Measurements from ENCODE around the gene SUV39H1. TPM values are rescaled to one million over a fixed set of nuclear protein-coding genes. Genes with fewer than 3 reads are reported as not detected.

Gene SUV39H1
- total RNA-seq, 2 donors from 2014 or later: 7.8 to 10.6 TPM

DNA sequence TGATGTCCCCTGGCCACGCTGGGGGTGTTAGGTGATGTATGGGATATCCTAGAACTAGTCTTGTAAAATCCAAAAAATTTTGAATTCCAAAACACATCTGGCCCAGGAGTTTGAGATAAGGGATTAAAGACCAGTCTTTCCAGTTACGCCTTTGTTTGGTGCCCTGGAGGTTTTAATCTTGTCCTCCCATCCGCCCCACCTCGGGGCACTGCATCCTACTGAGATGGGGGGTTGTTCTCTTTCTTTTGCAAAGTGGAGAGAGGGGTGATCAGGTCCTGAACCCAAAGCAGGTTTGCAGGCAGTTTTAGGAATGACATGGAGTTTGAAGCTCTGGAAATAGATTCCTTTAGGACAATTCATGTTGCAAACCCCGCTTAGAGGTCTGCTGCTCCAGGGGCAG is 1.8 kb downstream of the SUV39H1 start:
- Mint-ChIP-seq H3K9me3 (peaks cover 70% of the 10 kb centered on the region), H3K36me3 (ENCODE audit: low read depth) (peaks cover 15% of the 10 kb centered on the region), H3K27me3 (ENCODE audit: insufficient read depth) (no peaks in the 10 kb centered on the region), H3K4me1 (peaks cover 17% of the 10 kb centered on the region), H3K27ac (no peak overlapping the region), H3K4me3 (peak overlapping the region; percentile 75)
- Histone ChIP-seq H3K36me3 (ENCODE audit: control insufficient read depth, insufficient read depth, low read length) (peaks cover 19% of the 10 kb centered on the region), H3K4me3 (ENCODE audit: low read length) (peak overlapping the region; percentile 86), H3K9me3 (ENCODE audit: control insufficient read depth, low read length) (no peaks in the 10 kb centered on the region), H3K4me1 (ENCODE audit: control insufficient read depth, insufficient read depth, low read length) (no peaks in the 10 kb centered on the region), H3K27ac (ENCODE audit: low read depth, low read length) (no peak overlapping the region), H3K9ac (ENCODE audit: extremely low read depth, low read length, poor library complexity, severe bottlenecking) (no peak overlapping the region), H3K27me3 (ENCODE audit: control insufficient read depth, insufficient read depth, low read length, poor library complexity, severe bottlenecking) (no peaks in the 10 kb centered on the region)
- no peak for DNase-seq
- TF ChIP-seq, protein P1, sequence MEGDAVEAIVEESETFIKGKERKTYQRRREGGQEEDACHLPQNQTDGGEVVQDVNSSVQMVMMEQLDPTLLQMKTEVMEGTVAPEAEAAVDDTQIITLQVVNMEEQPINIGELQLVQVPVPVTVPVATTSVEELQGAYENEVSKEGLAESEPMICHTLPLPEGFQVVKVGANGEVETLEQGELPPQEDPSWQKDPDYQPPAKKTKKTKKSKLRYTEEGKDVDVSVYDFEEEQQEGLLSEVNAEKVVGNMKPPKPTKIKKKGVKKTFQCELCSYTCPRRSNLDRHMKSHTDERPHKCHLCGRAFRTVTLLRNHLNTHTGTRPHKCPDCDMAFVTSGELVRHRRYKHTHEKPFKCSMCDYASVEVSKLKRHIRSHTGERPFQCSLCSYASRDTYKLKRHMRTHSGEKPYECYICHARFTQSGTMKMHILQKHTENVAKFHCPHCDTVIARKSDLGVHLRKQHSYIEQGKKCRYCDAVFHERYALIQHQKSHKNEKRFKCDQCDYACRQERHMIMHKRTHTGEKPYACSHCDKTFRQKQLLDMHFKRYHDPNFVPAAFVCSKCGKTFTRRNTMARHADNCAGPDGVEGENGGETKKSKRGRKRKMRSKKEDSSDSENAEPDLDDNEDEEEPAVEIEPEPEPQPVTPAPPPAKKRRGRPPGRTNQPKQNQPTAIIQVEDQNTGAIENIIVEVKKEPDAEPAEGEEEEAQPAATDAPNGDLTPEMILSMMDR (conservative IDR thresholded peaks at IDR 0.05): no peak
- WGBS, 2 experiments (ENCODE audit: insufficient coverage in 1 of 2, insufficient read length in 1 of 2): 74% methylated on average over 4 of the region's 5 CpGs; no CpG with 5 or more reads in 1 of the 2 experiments

DNA sequence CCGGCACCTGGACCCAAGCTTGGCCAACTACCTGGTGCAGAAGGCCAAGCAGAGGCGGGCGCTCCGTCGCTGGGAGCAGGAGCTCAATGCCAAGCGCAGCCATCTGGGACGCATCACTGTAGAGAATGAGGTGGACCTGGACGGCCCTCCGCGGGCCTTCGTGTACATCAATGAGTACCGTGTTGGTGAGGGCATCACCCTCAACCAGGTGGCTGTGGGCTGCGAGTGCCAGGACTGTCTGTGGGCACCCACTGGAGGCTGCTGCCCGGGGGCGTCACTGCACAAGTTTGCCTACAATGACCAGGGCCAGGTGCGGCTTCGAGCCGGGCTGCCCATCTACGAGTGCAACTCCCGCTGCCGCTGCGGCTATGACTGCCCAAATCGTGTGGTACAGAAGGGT is 3.7 kb downstream of the SUV39H1 start:
- Histone ChIP-seq H3K9ac (ENCODE audit: extremely low read depth, low read length, poor library complexity, severe bottlenecking) (no peak overlapping the region), H3K9me3 (ENCODE audit: control insufficient read depth, low read length) (no peaks in the 10 kb centered on the region), H3K36me3 (ENCODE audit: control insufficient read depth, insufficient read depth, low read length) (peaks cover 28% of the 10 kb centered on the region), H3K4me3 (ENCODE audit: low read length) (no peak overlapping the region), H3K27me3 (ENCODE audit: control insufficient read depth, insufficient read depth, low read length, poor library complexity, severe bottlenecking) (no peaks in the 10 kb centered on the region), H3K27ac (ENCODE audit: low read depth, low read length) (no peak overlapping the region), H3K4me1 (ENCODE audit: control insufficient read depth, insufficient read depth, low read length) (no peaks in the 10 kb centered on the region)
- H3K4me3 Mint-ChIP-seq: no peak overlapping the region
- no peak overlapping the region for H3K27ac Mint-ChIP-seq
- TF ChIP-seq, protein P1 (conservative IDR thresholded peaks at IDR 0.05): no peak
- no peak for DNase-seq
- peaks cover 64% of the 10 kb centered on the region for H3K9me3 Mint-ChIP-seq
- no peaks in the 10 kb centered on the region for H3K27me3 Mint-ChIP-seq (ENCODE audit: insufficient read depth)
- peaks cover 16% of the 10 kb centered on the region for H3K4me1 Mint-ChIP-seq
- 96 to 98% methylated on average over 9 to 23 of the region's 23 CpGs for WGBS, 2 experiments (ENCODE audit: insufficient coverage in 1 of 2, insufficient read length in 1 of 2)
- peaks cover 15% of the 10 kb centered on the region for H3K36me3 Mint-ChIP-seq (ENCODE audit: low read depth)

DNA sequence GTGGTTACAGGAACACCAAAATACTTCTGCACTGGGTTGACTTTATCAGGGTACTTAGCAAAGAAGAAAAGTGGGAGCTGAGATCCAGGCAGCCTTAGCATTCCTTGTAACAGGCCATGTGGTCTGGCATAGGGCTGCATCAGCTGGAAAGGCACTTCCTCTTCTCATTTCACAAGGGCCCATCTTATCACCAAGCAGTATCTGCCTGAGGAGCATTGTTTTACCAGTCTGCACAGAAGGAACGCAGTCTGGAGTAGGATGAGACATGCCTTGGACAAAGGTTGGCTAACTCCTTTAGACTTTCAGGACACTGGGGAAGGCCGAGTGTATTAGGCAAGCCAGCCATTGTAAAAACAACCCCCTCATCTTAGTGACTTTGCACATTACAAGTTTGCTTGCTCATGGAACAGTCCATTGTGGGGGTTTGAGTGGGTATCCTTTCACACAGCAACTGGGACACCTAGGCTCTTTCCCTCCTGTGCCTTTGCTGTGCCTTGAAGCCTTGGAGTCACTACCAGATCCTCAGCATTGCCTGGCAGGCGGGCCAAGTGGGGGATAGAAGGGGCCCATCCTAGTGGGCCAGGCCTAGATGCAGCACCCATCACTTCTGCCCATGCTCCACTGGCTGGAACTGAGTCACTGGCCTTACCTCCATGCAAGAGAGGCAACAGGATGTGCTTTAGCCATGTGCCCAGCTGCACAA is 4.6 kb downstream of the SUV39H1 start:
- Histone ChIP-seq H3K4me3 (ENCODE audit: low read length) (no peak overlapping the region), H3K9me3 (ENCODE audit: control insufficient read depth, low read length) (no peaks in the 10 kb centered on the region), H3K9ac (ENCODE audit: extremely low read depth, low read length, poor library complexity, severe bottlenecking) (no peak overlapping the region), H3K36me3 (ENCODE audit: control insufficient read depth, insufficient read depth, low read length) (peaks cover 28% of the 10 kb centered on the region), H3K4me1 (ENCODE audit: control insufficient read depth, insufficient read depth, low read length) (no peaks in the 10 kb centered on the region), H3K27ac (ENCODE audit: low read depth, low read length) (no peak overlapping the region), H3K27me3 (ENCODE audit: control insufficient read depth, insufficient read depth, low read length, poor library complexity, severe bottlenecking) (no peaks in the 10 kb centered on the region)
- Mint-ChIP-seq H3K27me3 (ENCODE audit: insufficient read depth) (no peaks in the 10 kb centered on the region), H3K27ac (no peak overlapping the region), H3K4me3 (no peak overlapping the region), H3K4me1 (peaks cover 9% of the 10 kb centered on the region), H3K9me3 (peaks cover 63% of the 10 kb centered on the region), H3K36me3 (ENCODE audit: low read depth) (peaks cover 15% of the 10 kb centered on the region)
- no peak for DNase-seq
- TF ChIP-seq, protein P1 (conservative IDR thresholded peaks at IDR 0.05): no peak
- WGBS, 2 experiments (ENCODE audit: insufficient coverage in 1 of 2, insufficient read length in 1 of 2): 100% methylated on average over 1 to 3 of the region's 3 CpGs
